ENCODE data around the gene ATP5MG.

GRCh38 chr11:118435893-118436624 lies 34.7 kb downstream of the ATP5MG start, which contains the start of gene KMT2A:
- TF ChIP-seq CTCF (conservative IDR thresholded peaks at IDR 0.05; ENCODE audit: low read depth, low read length): no peak
- TF ChIP-seq EZH2 (IDR thresholded peaks at IDR 0.05; ENCODE audit: borderline replicate concordance, low read depth, low read length, poor library complexity, severe bottlenecking): no peak
